Ishikawa (cell line): ENCODE data around the gene TMC5.

ENCODE experiments used
- CEBPB ChIP-seq: IDR thresholded peaks from 2 replicates; pipeline ENCODE4 v1.6.1; 2012
- CREB1 ChIP-seq: IDR thresholded peaks from 2 replicates; pipeline ENCODE4 v1.6.1; 2012; ENCODE audit warnings: low read depth
- EGR1 ChIP-seq: IDR thresholded peaks from 2 replicates; pipeline ENCODE4 v1.6.1; 2012
- MAX ChIP-seq: IDR thresholded peaks from 2 replicates; pipeline ENCODE4 v1.6.1; 2012
- RAD21 ChIP-seq: IDR thresholded peaks from 2 replicates; pipeline ENCODE4 v1.6.1; 2012; ENCODE audit warnings: low read depth
- REST ChIP-seq: IDR thresholded peaks from 2 replicates; pipeline ENCODE4 v1.6.1; 2012; ENCODE audit warnings: low read depth, mild to moderate bottlenecking
- TAF1 ChIP-seq: IDR thresholded peaks from 2 replicates; pipeline ENCODE4 v1.6.1; 2012; ENCODE audit warnings: low read depth, mild to moderate bottlenecking

- no peak for TF ChIP-seq MAX
- no peak for TF ChIP-seq CREB1
- TF ChIP-seq RAD21: no peak
- TF ChIP-seq EGR1: no peak
- no peak for TF ChIP-seq CEBPB
- no peak for TF ChIP-seq TAF1
- no peak for TF ChIP-seq REST
Observed at GRCh38 chr16:19443659-19444058, 26.0 kb downstream of the TMC5 start.
